SK-N-SH treated with all-trans-retinoic acid at 6 μM for 48 hours (cell line): Measurements from ENCODE around the gene AMIGO2.

Source experiments
- ARNTL ChIP-seq: fragments of 450-650 bp; formaldehyde crosslinking; IDR thresholded peaks from 2 replicates; pipeline ENCODE4 v1.5.0; 2020; ENCODE audit warnings: low read depth, mild to moderate bottlenecking, moderate library complexity, borderline replicate concordance
- BACH2 ChIP-seq: fragments of 250-450 bp; sonication (Bioruptor Pico); IDR thresholded peaks from 2 replicates; pipeline ENCODE4 v1.9.0; 2021; ENCODE audit warnings: mild to moderate bottlenecking, borderline replicate concordance
- CSRNP3 ChIP-seq: fragments of 250-450 bp; sonication (Bioruptor Pico); IDR thresholded peaks from 2 replicates; pipeline ENCODE4 v1.5.1; 2021; ENCODE audit warnings: mild to moderate bottlenecking, moderate library complexity
- PPARA ChIP-seq: fragments of 250-450 bp; sonication (Bioruptor Pico); IDR thresholded peaks from 2 replicates; pipeline ENCODE4 v1.5.0; 2020; ENCODE audit warnings: mild to moderate bottlenecking, borderline replicate concordance
- SNAI2 ChIP-seq: fragments of 250-450 bp; sonication (Bioruptor Pico); IDR thresholded peaks from 2 replicates; pipeline ENCODE4 v1.5.0; 2020; ENCODE audit warnings: mild to moderate bottlenecking, moderate library complexity
- ZFP3 ChIP-seq: fragments of 250-450 bp; sonication (Bioruptor Pico); IDR thresholded peaks from 2 replicates; pipeline ENCODE4 v1.5.0; 2020; ENCODE audit warnings: mild to moderate bottlenecking, moderate library complexity
- ZFP30 ChIP-seq: fragments of 450-650 bp; formaldehyde crosslinking; IDR thresholded peaks from 2 replicates; pipeline ENCODE4 v1.5.0; 2022; ENCODE audit warnings: mild to moderate bottlenecking, moderate library complexity
- ZNF70 ChIP-seq: fragments of 450-650 bp; formaldehyde crosslinking; IDR thresholded peaks from 2 replicates; pipeline ENCODE4 v1.5.0; 2020; ENCODE audit warnings: mild to moderate bottlenecking, moderate library complexity
- ZNF8 ChIP-seq: fragments of 450-650 bp; formaldehyde crosslinking; IDR thresholded peaks from 2 replicates; pipeline ENCODE4 v1.5.0; 2020; ENCODE audit warnings: mild to moderate bottlenecking, moderate library complexity
- TF ChIP-seq, protein P1 (sequence below): fragments of 250-450 bp; sonication (Bioruptor Pico); IDR thresholded peaks from 2 replicates; pipeline ENCODE4 v1.8.0; 2020; ENCODE audit warnings: mild to moderate bottlenecking, moderate library complexity, borderline replicate concordance

DNA sequence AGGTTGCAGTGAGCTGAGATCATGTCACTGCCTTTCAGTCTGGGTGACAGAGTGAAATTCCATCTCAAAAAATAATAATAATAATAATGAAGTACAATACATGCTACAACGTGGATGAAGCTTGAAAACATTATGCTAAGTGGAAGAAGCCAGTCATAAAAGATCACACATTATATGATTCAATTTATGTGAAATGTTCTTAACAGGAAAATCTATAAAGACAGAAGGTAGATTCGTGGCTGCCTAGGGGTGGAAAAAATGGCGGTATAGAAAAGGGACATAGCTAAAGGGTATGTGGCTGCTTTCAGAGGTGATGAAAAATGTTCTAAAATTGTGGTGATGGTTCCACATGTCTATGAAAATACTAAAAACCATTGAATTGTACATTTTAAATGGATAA is 41.0 kb upstream of the AMIGO2 start:
- TF ChIP-seq ZNF8 (CRISPR knock-in tag) (no peak), ZFP3 (CRISPR knock-in tag) (no peak), CSRNP3 (no peak), BACH2 (CRISPR knock-in tag) (no peak), PPARA (CRISPR knock-in tag) (no peak), ARNTL (CRISPR knock-in tag) (no peak), ZFP30 (no peak), ZNF70 (CRISPR knock-in tag) (no peak), SNAI2 (no peak)
- TF ChIP-seq, protein P1, sequence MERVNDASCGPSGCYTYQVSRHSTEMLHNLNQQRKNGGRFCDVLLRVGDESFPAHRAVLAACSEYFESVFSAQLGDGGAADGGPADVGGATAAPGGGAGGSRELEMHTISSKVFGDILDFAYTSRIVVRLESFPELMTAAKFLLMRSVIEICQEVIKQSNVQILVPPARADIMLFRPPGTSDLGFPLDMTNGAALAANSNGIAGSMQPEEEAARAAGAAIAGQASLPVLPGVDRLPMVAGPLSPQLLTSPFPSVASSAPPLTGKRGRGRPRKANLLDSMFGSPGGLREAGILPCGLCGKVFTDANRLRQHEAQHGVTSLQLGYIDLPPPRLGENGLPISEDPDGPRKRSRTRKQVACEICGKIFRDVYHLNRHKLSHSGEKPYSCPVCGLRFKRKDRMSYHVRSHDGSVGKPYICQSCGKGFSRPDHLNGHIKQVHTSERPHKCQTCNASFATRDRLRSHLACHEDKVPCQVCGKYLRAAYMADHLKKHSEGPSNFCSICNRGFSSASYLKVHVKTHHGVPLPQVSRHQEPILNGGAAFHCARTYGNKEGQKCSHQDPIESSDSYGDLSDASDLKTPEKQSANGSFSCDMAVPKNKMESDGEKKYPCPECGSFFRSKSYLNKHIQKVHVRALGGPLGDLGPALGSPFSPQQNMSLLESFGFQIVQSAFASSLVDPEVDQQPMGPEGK (CRISPR knock-in tag): no peak
